ENCODE data around the gene SEMA5A.

- TF ChIP-seq RAD21 (conservative IDR thresholded peaks at IDR 0.05) (no peak), EP300 (conservative IDR thresholded peaks at IDR 0.05; ENCODE audit: poor library complexity, severe bottlenecking) (no peak), MXI1 (conservative IDR thresholded peaks at IDR 0.05; ENCODE audit: poor library complexity, severe bottlenecking) (no peak), EZH2 (IDR thresholded peaks at IDR 0.05; ENCODE audit: borderline replicate concordance, insufficient read depth, low read length, poor library complexity, severe bottlenecking) (no peak), SMC3 (conservative IDR thresholded peaks at IDR 0.05; ENCODE audit: poor library complexity) (no peak)
- TF ChIP-seq, protein P1, sequence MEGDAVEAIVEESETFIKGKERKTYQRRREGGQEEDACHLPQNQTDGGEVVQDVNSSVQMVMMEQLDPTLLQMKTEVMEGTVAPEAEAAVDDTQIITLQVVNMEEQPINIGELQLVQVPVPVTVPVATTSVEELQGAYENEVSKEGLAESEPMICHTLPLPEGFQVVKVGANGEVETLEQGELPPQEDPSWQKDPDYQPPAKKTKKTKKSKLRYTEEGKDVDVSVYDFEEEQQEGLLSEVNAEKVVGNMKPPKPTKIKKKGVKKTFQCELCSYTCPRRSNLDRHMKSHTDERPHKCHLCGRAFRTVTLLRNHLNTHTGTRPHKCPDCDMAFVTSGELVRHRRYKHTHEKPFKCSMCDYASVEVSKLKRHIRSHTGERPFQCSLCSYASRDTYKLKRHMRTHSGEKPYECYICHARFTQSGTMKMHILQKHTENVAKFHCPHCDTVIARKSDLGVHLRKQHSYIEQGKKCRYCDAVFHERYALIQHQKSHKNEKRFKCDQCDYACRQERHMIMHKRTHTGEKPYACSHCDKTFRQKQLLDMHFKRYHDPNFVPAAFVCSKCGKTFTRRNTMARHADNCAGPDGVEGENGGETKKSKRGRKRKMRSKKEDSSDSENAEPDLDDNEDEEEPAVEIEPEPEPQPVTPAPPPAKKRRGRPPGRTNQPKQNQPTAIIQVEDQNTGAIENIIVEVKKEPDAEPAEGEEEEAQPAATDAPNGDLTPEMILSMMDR (IDR thresholded peaks at IDR 0.05; ENCODE audit: poor library complexity, severe bottlenecking), result no peak
These were observed 489.8 kb downstream of the SEMA5A start for GRCh38 chr5:9056046-9056445.
